Nephron (organoid): Measurements from ENCODE around the gene IL1A.

Source experiments
- H3K27ac Mint-ChIP-seq, 3 experiments: 2 replicates each; pipeline ENCODE4 v1.8.0; 2020; ENCODE audit warnings: mixed read lengths in 3 of 3, mild to moderate bottlenecking in 2 of 3, moderate library complexity in 1 of 3
- H3K27me3 Mint-ChIP-seq: 2 replicates; pipeline ENCODE4 v1.8.0; 2021; ENCODE audit warnings: low read depth, mild to moderate bottlenecking, moderate library complexity, mixed read lengths
- H3K36me3 Mint-ChIP-seq: 2 replicates; pipeline ENCODE4 v1.8.0; 2020; ENCODE audit warnings: low read depth, mixed read lengths
- H3K4me1 Mint-ChIP-seq: 2 replicates; pipeline ENCODE4 v1.8.0; 2020; ENCODE audit warnings: mixed read lengths
- H3K4me3 Mint-ChIP-seq, 3 experiments: 2 replicates each; pipeline ENCODE4 v1.8.0; 2020; ENCODE audit warnings: mild to moderate bottlenecking in 3 of 3, mixed read lengths in 3 of 3, moderate library complexity in 2 of 3
- H3K9me3 Mint-ChIP-seq: 2 replicates; pipeline ENCODE4 v1.8.0; 2020; ENCODE audit warnings: mixed read lengths
- CTCF ChIP-seq, 3 experiments: fragments of 200-600 bp; sonication (generic); IDR thresholded peaks; one replicate each; pipeline ENCODE4 v1.5.0; 2021; ENCODE audit warnings: antibody characterized with exemption in 3 of 3; ENCODE audit not compliant: unreplicated experiment in 3 of 3

Gene IL1A

GRCh38 chr2:112820343-112820742 is 36.0 kb upstream of the IL1A start:
- Mint-ChIP-seq H3K4me3 (no peak overlapping the region), H3K9me3 (no peaks in the 10 kb centered on the region), H3K27me3 (peaks cover 29% of the 10 kb centered on the region), H3K36me3 (no peaks in the 10 kb centered on the region), H3K4me1 (no peaks in the 10 kb centered on the region), H3K27ac (no peak overlapping the region)
- no peak for TF ChIP-seq CTCF (IDR thresholded peaks at IDR 0.05; ENCODE audit: unreplicated experiment in 3 of 3)

GRCh38 chr2:112819081-112819480 is 34.8 kb upstream of the IL1A start:
- Mint-ChIP-seq H3K27me3 (peaks cover 21% of the 10 kb centered on the region), H3K4me3 (no peak overlapping the region), H3K9me3 (no peaks in the 10 kb centered on the region), H3K27ac (no peak overlapping the region), H3K4me1 (peaks cover 5% of the 10 kb centered on the region), H3K36me3 (no peaks in the 10 kb centered on the region)
- no peak for TF ChIP-seq CTCF (IDR thresholded peaks at IDR 0.05; ENCODE audit: unreplicated experiment in 3 of 3)

DNA sequence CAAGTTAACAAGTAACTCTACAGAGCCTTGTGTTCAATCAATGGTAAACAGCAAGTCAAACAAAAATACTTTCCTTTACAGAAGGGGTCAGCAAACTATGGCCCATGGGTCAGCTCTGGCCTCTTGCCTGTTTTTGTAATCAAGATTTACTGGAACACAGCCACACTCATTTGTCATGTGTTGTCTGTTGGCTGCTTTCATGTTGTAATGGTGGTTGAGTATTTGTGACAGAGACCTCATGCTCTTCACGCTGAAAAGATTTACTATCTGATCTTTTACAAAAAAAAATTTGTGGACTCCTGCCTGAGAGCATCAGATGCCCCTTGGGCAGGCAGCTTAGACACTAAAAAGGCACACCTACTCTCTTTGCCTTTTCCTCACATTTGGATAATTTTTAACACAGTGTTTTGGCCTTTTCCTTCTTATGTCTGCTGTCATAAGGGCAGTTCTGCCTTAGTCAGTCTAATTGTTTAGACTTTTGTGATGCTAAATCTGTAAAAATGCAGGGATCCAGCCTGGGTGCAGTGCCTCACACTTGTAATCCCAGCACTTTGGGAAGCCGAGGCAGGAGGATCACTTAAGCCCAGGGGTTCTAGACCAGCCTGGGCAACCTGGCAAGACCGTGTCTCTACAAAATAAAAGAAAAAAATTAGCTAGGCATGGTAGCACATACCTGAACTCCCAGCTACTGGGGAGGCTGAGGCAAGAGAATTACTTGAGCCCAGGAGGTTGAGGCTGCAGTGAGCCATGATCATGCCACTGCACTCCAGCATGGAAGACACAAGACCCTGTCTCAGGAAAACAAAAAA is 34.0 kb upstream of the IL1A start:
- Mint-ChIP-seq H3K36me3 (no peaks in the 10 kb centered on the region), H3K9me3 (no peaks in the 10 kb centered on the region), H3K27ac (peak overlapping the region in 2 of 3 experiments; percentile 51 to 84), H3K27me3 (peaks cover 20% of the 10 kb centered on the region), H3K4me1 (peaks cover 10% of the 10 kb centered on the region), H3K4me3 (no peak overlapping the region)
- TF ChIP-seq CTCF (IDR thresholded peaks at IDR 0.05; ENCODE audit: unreplicated experiment in 3 of 3), result no peak

- Mint-ChIP-seq H3K4me1 (peaks cover 21% of the 10 kb centered on the region), H3K9me3 (no peaks in the 10 kb centered on the region), H3K36me3 (no peaks in the 10 kb centered on the region), H3K27me3 (peaks cover 15% of the 10 kb centered on the region), H3K27ac (peak overlapping the region in 1 of 3 experiments; percentile 32), H3K4me3 (no peak overlapping the region)
- TF ChIP-seq CTCF (IDR thresholded peaks at IDR 0.05; ENCODE audit: unreplicated experiment in 3 of 3), result no peak
Measured at GRCh38 chr2:112817082-112817689, 32.9 kb upstream of the IL1A start.

GRCh38 chr2:112814278-112814677 is 30.0 kb upstream of the IL1A start:
- H3K4me1 Mint-ChIP-seq, result peaks cover 31% of the 10 kb centered on the region
- TF ChIP-seq CTCF (IDR thresholded peaks at IDR 0.05; ENCODE audit: unreplicated experiment in 3 of 3), result peak in 2 of 3 experiments; percentile 11
- peaks cover 4% of the 10 kb centered on the region for H3K27me3 Mint-ChIP-seq
- no peaks in the 10 kb centered on the region for H3K36me3 Mint-ChIP-seq
- peaks cover 2% of the 10 kb centered on the region for H3K9me3 Mint-ChIP-seq
- peak overlapping the region; percentile 48 to 69 (median 60) for H3K27ac Mint-ChIP-seq
- no peak overlapping the region for H3K4me3 Mint-ChIP-seq
